WTC11 (cell line): Measurements from ENCODE around the gene CPNE7. TPM values are rescaled to one million over a fixed set of nuclear protein-coding genes. Genes with fewer than 3 reads are reported as not detected.

Source experiments
- ATAC-seq: fragments of 200-7000 bp; cut with Tn5 transposase; 2 replicates; pipeline ENCODE4 v1.10.0; 2021; ENCODE audit warnings: mild to moderate bottlenecking, moderate library complexity
- CTCF ChIA-PET: fragments of 300-600 bp; sonication (Branson Sonifier 250); formaldehyde crosslinking; loops from one replicate; lab custom pipeline; 2021; ENCODE audit warnings: antibody characterized with exemption; lab: Charles Lee
- POLR2A ChIA-PET: fragments of 350-600 bp; sonication (Branson Sonifier 250); formaldehyde crosslinking; loops from one replicate; lab custom pipeline; 2021; ENCODE audit warnings: antibody characterized with exemption; lab: Charles Lee
- DNase-seq: peaks from one replicate; pipeline ENCODE4 v3.0.0; 2021; ENCODE audit warnings: low spot score
- H3K27ac Mint-ChIP-seq: 2 replicates; pipeline ENCODE4 v1.8.0; 2021; ENCODE audit warnings: mixed read lengths
- H3K27me3 Mint-ChIP-seq: 2 replicates; pipeline ENCODE4 v1.8.0; 2021; ENCODE audit warnings: low read depth, mild to moderate bottlenecking, moderate library complexity, mixed read lengths
- H3K36me3 Mint-ChIP-seq: 2 replicates; pipeline ENCODE4 v1.8.0; 2021; ENCODE audit warnings: mixed read lengths
- H3K4me1 Mint-ChIP-seq: 2 replicates; pipeline ENCODE4 v1.8.0; 2022; ENCODE audit warnings: mixed read lengths
- H3K4me3 Mint-ChIP-seq: 2 replicates; pipeline ENCODE4 v1.8.0; 2021; ENCODE audit warnings: mild to moderate bottlenecking, moderate library complexity, mixed read lengths
- H3K9me3 Mint-ChIP-seq: 2 replicates; pipeline ENCODE4 v1.8.0; 2021; ENCODE audit warnings: mixed read lengths
- ELF4 ChIP-seq: sonication (generic); formaldehyde crosslinking; IDR thresholded peaks from 2 replicates; pipeline ENCODE4 v1.8.1; 2022; ENCODE audit warnings: low read depth, mild to moderate bottlenecking, moderate library complexity, missing genetic modification reagents
- ETV6 ChIP-seq: sonication (generic); formaldehyde crosslinking; IDR thresholded peaks from 2 replicates; pipeline ENCODE4 v1.8.1; 2022; ENCODE audit warnings: mild to moderate bottlenecking, missing genetic modification reagents
- GABPB1 ChIP-seq: sonication (generic); formaldehyde crosslinking; IDR thresholded peaks from 2 replicates; pipeline ENCODE4 v1.8.1; 2023; ENCODE audit warnings: mild to moderate bottlenecking, missing genetic modification reagents
- GTF2I ChIP-seq: fragments of 250-450 bp; sonication (Bioruptor Pico); conservative IDR thresholded peaks from 2 replicates; pipeline ENCODE4 v1.4.0; 2021; ENCODE audit warnings: mild to moderate bottlenecking
- MAX ChIP-seq: sonication (generic); formaldehyde crosslinking; IDR thresholded peaks from 2 replicates; pipeline ENCODE4 v1.8.0; 2022; ENCODE audit warnings: mild to moderate bottlenecking, missing genetic modification reagents
- NFATC4 ChIP-seq: fragments of 250-450 bp; sonication (Bioruptor Pico); IDR thresholded peaks from 2 replicates; pipeline ENCODE4 v1.9.0; 2021; ENCODE audit warnings: mild to moderate bottlenecking
- NR2C2 ChIP-seq: sonication (generic); formaldehyde crosslinking; IDR thresholded peaks from 2 replicates; pipeline ENCODE4 v1.8.0; 2022; ENCODE audit warnings: mild to moderate bottlenecking, missing genetic modification reagents
- OVOL2 ChIP-seq: fragments of 250-450 bp; sonication (Bioruptor Pico); IDR thresholded peaks from 2 replicates; pipeline ENCODE4 v1.9.0; 2021; ENCODE audit warnings: mild to moderate bottlenecking, borderline replicate concordance
- RELA ChIP-seq: sonication (generic); formaldehyde crosslinking; IDR thresholded peaks from 2 replicates; pipeline ENCODE4 v1.8.1; 2022; ENCODE audit warnings: missing genetic modification reagents, mild to moderate bottlenecking, borderline replicate concordance
- TEAD1 ChIP-seq: sonication (generic); formaldehyde crosslinking; IDR thresholded peaks from 2 replicates; pipeline ENCODE4 v1.8.0; 2022; ENCODE audit warnings: mild to moderate bottlenecking, missing genetic modification reagents
- TP53 ChIP-seq: sonication (generic); formaldehyde crosslinking; IDR thresholded peaks from 2 replicates; pipeline ENCODE4 v1.8.1; 2023; ENCODE audit warnings: mild to moderate bottlenecking, missing genetic modification reagents
- USF2 ChIP-seq: sonication (generic); formaldehyde crosslinking; IDR thresholded peaks from 2 replicates; pipeline ENCODE4 v1.8.1; 2023; ENCODE audit warnings: mild to moderate bottlenecking, missing genetic modification reagents, moderate library complexity
- ZNF121 ChIP-seq: sonication (generic); formaldehyde crosslinking; IDR thresholded peaks from 2 replicates; pipeline ENCODE4 v1.8.0; 2023; ENCODE audit warnings: missing genetic modification reagents
- ZNF219 ChIP-seq: sonication (generic); formaldehyde crosslinking; IDR thresholded peaks from 2 replicates; pipeline ENCODE4 v1.8.0; 2023; ENCODE audit warnings: missing genetic modification reagents, mild to moderate bottlenecking, borderline replicate concordance
- ZNF263 ChIP-seq: sonication (generic); formaldehyde crosslinking; IDR thresholded peaks from 2 replicates; pipeline ENCODE4 v1.8.1; 2022; ENCODE audit warnings: low read depth, mild to moderate bottlenecking, moderate library complexity, missing genetic modification reagents
- ZNF423 ChIP-seq: fragments of 250-450 bp; sonication (Bioruptor Pico); IDR thresholded peaks from 2 replicates; pipeline ENCODE4 v2.1.2; 2022; ENCODE audit warnings: mild to moderate bottlenecking, moderate library complexity
- total RNA-seq: library from RNA; stranded (reverse); gene quantifications from 3 replicates; pipeline ENCODE4 v1.2.3, GENCODE V29; 2021
- TF ChIP-seq, protein P1 (sequence below): sonication (generic); formaldehyde crosslinking; IDR thresholded peaks from 2 replicates; pipeline ENCODE4 v1.8.1; 2022; ENCODE audit warnings: low read depth, mild to moderate bottlenecking, moderate library complexity, missing genetic modification reagents, borderline replicate concordance
- TF ChIP-seq, protein P2 (sequence below): fragments of 250-450 bp; sonication (Bioruptor Pico); IDR thresholded peaks from 2 replicates; pipeline ENCODE4 v1.9.0; 2021; ENCODE audit warnings: mild to moderate bottlenecking
- TF ChIP-seq, protein P3 (sequence below): sonication (generic); formaldehyde crosslinking; conservative IDR thresholded peaks from 2 replicates; pipeline ENCODE4 v1.8.1; 2022; ENCODE audit warnings: mild to moderate bottlenecking, missing genetic modification reagents
- TF ChIP-seq, protein P4 (sequence below): sonication (generic); formaldehyde crosslinking; IDR thresholded peaks from 2 replicates; pipeline ENCODE4 v1.8.0; 2023; ENCODE audit warnings: missing genetic modification reagents, mild to moderate bottlenecking, borderline replicate concordance

CPNE7 gene
- total RNA-seq, 1 experiment from 2014 or later, result 42.6 TPM

DNA sequence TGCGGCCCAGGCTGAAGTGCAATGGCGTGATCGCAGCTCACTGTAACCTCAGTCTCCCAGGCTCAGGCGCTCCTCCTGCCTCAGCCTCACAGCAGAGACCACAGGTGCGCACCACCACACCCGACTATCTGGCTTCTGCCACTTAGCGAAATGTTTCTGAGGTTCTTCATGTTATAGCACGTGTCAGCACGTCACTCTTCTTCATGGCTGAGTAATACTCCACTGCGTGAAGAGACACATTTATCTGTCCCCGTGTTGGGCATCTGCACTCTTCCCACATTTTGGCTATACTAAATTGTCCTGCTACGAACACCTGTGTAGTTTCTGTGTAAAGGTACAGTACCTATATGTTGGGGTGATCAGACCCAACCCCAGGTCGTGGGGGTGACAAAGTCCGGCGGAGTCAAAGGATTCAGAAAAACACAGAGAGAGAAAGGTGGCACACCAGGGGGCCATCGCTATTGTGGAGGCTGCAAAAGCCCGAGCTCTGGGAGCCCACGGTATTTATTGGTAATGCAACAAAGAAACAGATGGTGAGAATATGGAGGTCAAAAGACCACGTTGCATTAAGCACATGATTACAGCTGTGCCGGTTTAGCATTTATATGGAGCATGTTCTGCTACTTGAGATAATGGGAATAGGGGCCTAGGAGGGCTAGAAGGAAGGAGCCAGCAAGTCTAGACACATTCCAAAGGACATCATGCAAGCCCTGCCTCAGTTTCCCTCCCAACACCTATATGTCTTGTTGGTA is 37.0 kb downstream of the CPNE7 start (continued):
- TF ChIP-seq, protein P1, sequence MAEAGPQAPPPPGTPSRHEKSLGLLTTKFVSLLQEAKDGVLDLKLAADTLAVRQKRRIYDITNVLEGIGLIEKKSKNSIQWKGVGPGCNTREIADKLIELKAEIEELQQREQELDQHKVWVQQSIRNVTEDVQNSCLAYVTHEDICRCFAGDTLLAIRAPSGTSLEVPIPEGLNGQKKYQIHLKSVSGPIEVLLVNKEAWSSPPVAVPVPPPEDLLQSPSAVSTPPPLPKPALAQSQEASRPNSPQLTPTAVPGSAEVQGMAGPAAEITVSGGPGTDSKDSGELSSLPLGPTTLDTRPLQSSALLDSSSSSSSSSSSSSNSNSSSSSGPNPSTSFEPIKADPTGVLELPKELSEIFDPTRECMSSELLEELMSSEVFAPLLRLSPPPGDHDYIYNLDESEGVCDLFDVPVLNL (CRISPR knock-in tag), result no peak
- TF ChIP-seq, protein P2, sequence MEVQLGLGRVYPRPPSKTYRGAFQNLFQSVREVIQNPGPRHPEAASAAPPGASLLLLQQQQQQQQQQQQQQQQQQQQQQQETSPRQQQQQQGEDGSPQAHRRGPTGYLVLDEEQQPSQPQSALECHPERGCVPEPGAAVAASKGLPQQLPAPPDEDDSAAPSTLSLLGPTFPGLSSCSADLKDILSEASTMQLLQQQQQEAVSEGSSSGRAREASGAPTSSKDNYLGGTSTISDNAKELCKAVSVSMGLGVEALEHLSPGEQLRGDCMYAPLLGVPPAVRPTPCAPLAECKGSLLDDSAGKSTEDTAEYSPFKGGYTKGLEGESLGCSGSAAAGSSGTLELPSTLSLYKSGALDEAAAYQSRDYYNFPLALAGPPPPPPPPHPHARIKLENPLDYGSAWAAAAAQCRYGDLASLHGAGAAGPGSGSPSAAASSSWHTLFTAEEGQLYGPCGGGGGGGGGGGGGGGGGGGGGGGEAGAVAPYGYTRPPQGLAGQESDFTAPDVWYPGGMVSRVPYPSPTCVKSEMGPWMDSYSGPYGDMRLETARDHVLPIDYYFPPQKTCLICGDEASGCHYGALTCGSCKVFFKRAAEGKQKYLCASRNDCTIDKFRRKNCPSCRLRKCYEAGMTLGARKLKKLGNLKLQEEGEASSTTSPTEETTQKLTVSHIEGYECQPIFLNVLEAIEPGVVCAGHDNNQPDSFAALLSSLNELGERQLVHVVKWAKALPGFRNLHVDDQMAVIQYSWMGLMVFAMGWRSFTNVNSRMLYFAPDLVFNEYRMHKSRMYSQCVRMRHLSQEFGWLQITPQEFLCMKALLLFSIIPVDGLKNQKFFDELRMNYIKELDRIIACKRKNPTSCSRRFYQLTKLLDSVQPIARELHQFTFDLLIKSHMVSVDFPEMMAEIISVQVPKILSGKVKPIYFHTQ (CRISPR knock-in tag), result no peak

DNA sequence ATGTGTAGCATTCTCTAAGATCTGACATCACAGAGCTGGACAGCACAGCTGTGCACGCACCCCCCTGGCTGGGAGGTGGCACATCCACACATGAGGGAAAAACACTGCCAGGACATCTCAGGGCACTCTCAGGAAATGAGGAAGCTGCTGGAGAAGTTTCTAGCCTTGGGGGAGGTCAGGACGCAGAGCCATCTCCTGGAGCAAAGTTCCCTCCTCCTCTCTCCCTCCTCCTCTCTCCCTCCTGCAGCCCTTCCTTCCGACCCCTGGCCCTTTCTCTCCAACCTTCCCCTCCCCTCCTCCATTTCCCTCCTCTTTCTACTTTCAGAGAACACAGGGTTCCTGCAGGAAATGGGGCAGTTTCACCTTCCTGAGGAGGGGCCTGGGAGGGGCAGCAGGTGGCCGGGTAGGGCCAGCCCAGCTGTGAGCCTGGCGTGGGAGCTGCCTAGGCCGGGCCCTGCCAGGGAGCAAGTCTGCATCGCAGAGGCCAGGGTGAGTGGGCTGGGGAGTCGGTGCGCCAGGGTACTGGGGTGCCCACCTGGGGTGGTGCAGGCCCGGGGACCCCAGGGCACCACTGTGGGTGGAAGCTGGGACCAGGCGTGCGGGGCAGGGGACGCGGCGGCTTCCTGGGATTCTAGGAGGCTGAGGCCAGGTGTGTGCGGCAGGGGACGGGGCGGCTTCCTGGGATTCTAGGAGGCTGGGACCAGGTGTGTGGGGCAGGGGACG is 37.8 kb downstream of the CPNE7 start, which contains the start of gene DPEP1:
Gene DPEP1, plus strand, starts transcription at position 412 of the 723 bp plus-strand sequence. CDS start 16,769 bp downstream, outside the sequence.
- Mint-ChIP-seq H3K27me3 (no peaks in the 10 kb centered on the region), H3K36me3 (no peaks in the 10 kb centered on the region), H3K27ac (peak within 1 kb of the TSS; percentile 97), H3K9me3 (peaks cover 5% of the 10 kb centered on the region), H3K4me3 (peak within 1 kb of the TSS; percentile 51), H3K4me1 (peaks cover 11% of the 10 kb centered on the region)
- ChIA-PET CTCF (interaction anchor here (0.8 to 6.2 kb wide), 7 partner anchors 10 to 48 kb away, joined by 3 to 79 read pairs (median 19); no protein-coding TSS in a partner anchor), POLR2A (interaction anchor here (1.2 kb wide), 1 partner anchor 22 kb away, joined by 3 read pairs; no protein-coding TSS in a partner anchor)
- ATAC-seq (peak; percentile 53), DNase-seq (peak; percentile 47)
- no peak; the same call in 1 of the 2 replicates for TF ChIP-seq TP53 (CRISPR knock-in tag)
- no peak for TF ChIP-seq GTF2I
- TF ChIP-seq RELA (CRISPR knock-in tag), result no peak
- TF ChIP-seq ZNF263, result peak; percentile 73
- TF ChIP-seq ZNF423 (CRISPR knock-in tag), result peak; percentile 77
- 0 out of 2 replicates have a peak, but pooled peaks have one; percentile 30 for TF ChIP-seq MAX (CRISPR knock-in tag)
- no peak for TF ChIP-seq NR2C2 (CRISPR knock-in tag)
- no peak for TF ChIP-seq NFATC4 (CRISPR knock-in tag)
- peak; percentile 33; the same call in 1 of the 2 replicates for TF ChIP-seq ETV6 (CRISPR knock-in tag)
- no peak for TF ChIP-seq USF2
- no peak for TF ChIP-seq GABPB1 (CRISPR knock-in tag)
- TF ChIP-seq TEAD1 (CRISPR knock-in tag), result no peak
- TF ChIP-seq OVOL2 (CRISPR knock-in tag), result no peak
- TF ChIP-seq ELF4, result no peak

GRCh38 chr16:89613954-89614459 is 38.4 kb downstream of the CPNE7 start:
- Mint-ChIP-seq H3K4me3 (peak overlapping the region; percentile 24), H3K9me3 (peaks cover 5% of the 10 kb centered on the region), H3K27ac (no peak overlapping the region), H3K36me3 (no peaks in the 10 kb centered on the region), H3K27me3 (no peaks in the 10 kb centered on the region), H3K4me1 (peaks cover 11% of the 10 kb centered on the region)
- ATAC-seq (no peak), DNase-seq (no peak)
- ChIA-PET CTCF (interaction anchor here (0.8 to 6.2 kb wide), 11 partner anchors 10 to 321 kb away, joined by 3 to 79 read pairs (median 11); no protein-coding TSS in a partner anchor), POLR2A (interaction anchor here (1.4 kb wide), 1 partner anchor 14 kb away, joined by 3 read pairs; no protein-coding TSS in a partner anchor)
- TF ChIP-seq, protein P3, sequence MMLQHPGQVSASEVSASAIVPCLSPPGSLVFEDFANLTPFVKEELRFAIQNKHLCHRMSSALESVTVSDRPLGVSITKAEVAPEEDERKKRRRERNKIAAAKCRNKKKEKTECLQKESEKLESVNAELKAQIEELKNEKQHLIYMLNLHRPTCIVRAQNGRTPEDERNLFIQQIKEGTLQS (CRISPR knock-in tag), result no peak
- TF ChIP-seq ZNF219 (no peak), ZNF121 (no peak)
- TF ChIP-seq, protein P1 (CRISPR knock-in tag), result no peak
- TF ChIP-seq, protein P4, sequence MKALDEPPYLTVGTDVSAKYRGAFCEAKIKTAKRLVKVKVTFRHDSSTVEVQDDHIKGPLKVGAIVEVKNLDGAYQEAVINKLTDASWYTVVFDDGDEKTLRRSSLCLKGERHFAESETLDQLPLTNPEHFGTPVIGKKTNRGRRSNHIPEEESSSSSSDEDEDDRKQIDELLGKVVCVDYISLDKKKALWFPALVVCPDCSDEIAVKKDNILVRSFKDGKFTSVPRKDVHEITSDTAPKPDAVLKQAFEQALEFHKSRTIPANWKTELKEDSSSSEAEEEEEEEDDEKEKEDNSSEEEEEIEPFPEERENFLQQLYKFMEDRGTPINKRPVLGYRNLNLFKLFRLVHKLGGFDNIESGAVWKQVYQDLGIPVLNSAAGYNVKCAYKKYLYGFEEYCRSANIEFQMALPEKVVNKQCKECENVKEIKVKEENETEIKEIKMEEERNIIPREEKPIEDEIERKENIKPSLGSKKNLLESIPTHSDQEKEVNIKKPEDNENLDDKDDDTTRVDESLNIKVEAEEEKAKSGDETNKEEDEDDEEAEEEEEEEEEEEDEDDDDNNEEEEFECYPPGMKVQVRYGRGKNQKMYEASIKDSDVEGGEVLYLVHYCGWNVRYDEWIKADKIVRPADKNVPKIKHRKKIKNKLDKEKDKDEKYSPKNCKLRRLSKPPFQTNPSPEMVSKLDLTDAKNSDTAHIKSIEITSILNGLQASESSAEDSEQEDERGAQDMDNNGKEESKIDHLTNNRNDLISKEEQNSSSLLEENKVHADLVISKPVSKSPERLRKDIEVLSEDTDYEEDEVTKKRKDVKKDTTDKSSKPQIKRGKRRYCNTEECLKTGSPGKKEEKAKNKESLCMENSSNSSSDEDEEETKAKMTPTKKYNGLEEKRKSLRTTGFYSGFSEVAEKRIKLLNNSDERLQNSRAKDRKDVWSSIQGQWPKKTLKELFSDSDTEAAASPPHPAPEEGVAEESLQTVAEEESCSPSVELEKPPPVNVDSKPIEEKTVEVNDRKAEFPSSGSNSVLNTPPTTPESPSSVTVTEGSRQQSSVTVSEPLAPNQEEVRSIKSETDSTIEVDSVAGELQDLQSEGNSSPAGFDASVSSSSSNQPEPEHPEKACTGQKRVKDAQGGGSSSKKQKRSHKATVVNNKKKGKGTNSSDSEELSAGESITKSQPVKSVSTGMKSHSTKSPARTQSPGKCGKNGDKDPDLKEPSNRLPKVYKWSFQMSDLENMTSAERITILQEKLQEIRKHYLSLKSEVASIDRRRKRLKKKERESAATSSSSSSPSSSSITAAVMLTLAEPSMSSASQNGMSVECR (CRISPR knock-in tag), result no peak
